HG03045 (cell line): Measurements from ENCODE around the gene PHTF2.
"Not testable (repeated sequence)": the region's sequence is repeated elsewhere in the genome, so short reads cannot be mapped to it uniquely, and the experiment has no call there.

Source experiments
- ATAC-seq: cut with Tn5 transposase; IDR thresholded peaks from one replicate; pipeline ENCODE4 v1.9.1; 2021; ENCODE audit warnings: mild to moderate bottlenecking, moderate library complexity; ENCODE audit not compliant: unreplicated experiment

The PHTF2 gene

GRCh38 chr7:77827999-77828398 is 29.4 kb downstream of the PHTF2 start:
- no peak for ATAC-seq

GRCh38 chr7:77830649-77831355 is 32.2 kb downstream of the PHTF2 start:
- no peak for ATAC-seq

- no peak for ATAC-seq
Observed at GRCh38 chr7:77831481-77831880, 32.9 kb downstream of the PHTF2 start.

- ATAC-seq: no peak
Observed at GRCh38 chr7:77831953-77832352, 33.4 kb downstream of the PHTF2 start.

- no peak for ATAC-seq
Observed at GRCh38 chr7:77833136-77833535, 34.6 kb downstream of the PHTF2 start.

GRCh38 chr7:77836425-77836824 is 37.9 kb downstream of the PHTF2 start:
- ATAC-seq: not testable (repeated sequence)

GRCh38 chr7:77837275-77837674 is 38.7 kb downstream of the PHTF2 start:
- ATAC-seq: no peak

GRCh38 chr7:77837966-77838365 is 39.4 kb downstream of the PHTF2 start:
- ATAC-seq: no peak

GRCh38 chr7:77838929-77839491 is 40.4 kb downstream of the PHTF2 start:
- ATAC-seq: no peak

GRCh38 chr7:77839919-77840318 is 41.3 kb downstream of the PHTF2 start:
- ATAC-seq: no peak

- ATAC-seq: no peak
Observed at GRCh38 chr7:77843194-77843593, 44.6 kb downstream of the PHTF2 start.

GRCh38 chr7:77846317-77847092 is 47.9 kb downstream of the PHTF2 start:
- ATAC-seq: no peak

- ATAC-seq: no peak
Observed at GRCh38 chr7:77855371-77856083, 57.0 kb downstream of the PHTF2 start.

GRCh38 chr7:77858278-77858677 is 59.7 kb downstream of the PHTF2 start:
- no peak for ATAC-seq

GRCh38 chr7:77859343-77859742 is 60.8 kb downstream of the PHTF2 start:
- no peak for ATAC-seq

- ATAC-seq: no peak
Observed at GRCh38 chr7:77862691-77863090, 64.1 kb downstream of the PHTF2 start.

GRCh38 chr7:77863860-77864259 is 65.3 kb downstream of the PHTF2 start:
- no peak for ATAC-seq

- ATAC-seq: no peak
Observed at GRCh38 chr7:77866370-77866769, 67.8 kb downstream of the PHTF2 start.

GRCh38 chr7:77866786-77867536 is 68.4 kb downstream of the PHTF2 start:
- ATAC-seq: no peak

GRCh38 chr7:77867537-77867865 is 68.9 kb downstream of the PHTF2 start:
- no peak for ATAC-seq

- ATAC-seq: not testable (repeated sequence)
Observed at GRCh38 chr7:77872256-77872655, 73.7 kb downstream of the PHTF2 start.
